GM23338 (cell line): ENCODE data around the gene HIVEP2. TPM values are rescaled to one million over a fixed set of nuclear protein-coding genes. Genes with fewer than 3 reads are reported as not detected.

Source experiments
- ATAC-seq: fragments of 200-7000 bp; cut with Tn5 transposase; 3 replicates; pipeline ENCODE4 v1.9.1; 2020
- DNase-seq: peaks from one replicate; pipeline ENCODE4 v3.0.0-alpha.2; 2015; ENCODE audit warnings: low spot score
- H2AFZ ChIP-seq: fragments of 200-600 bp; sonication (generic); 2 replicates; pipeline ENCODE4 v1.8.0; 2016; ENCODE audit warnings: antibody characterized with exemption, mild to moderate bottlenecking, moderate library complexity
- H3F3A ChIP-seq: fragments of 200-600 bp; sonication (generic); replicated peaks from 2 replicates; pipeline ENCODE4 v1.8.0; 2017; ENCODE audit warnings: antibody characterized with exemption, mixed run types, low read depth
- H3K27ac ChIP-seq: fragments of 200-600 bp; sonication (generic); 2 replicates; pipeline ENCODE4 v1.6.1; 2016; ENCODE audit warnings: low read depth
- H3K27me3 ChIP-seq: fragments of 200-600 bp; sonication (generic); 2 replicates; pipeline ENCODE4 v1.8.0; 2016; ENCODE audit warnings: mild to moderate bottlenecking, mixed run types, moderate library complexity; ENCODE audit not compliant: insufficient read depth
- H3K36me3 ChIP-seq: fragments of 200-600 bp; sonication (generic); 2 replicates; pipeline ENCODE4 v1.8.0; 2016; ENCODE audit warnings: mild to moderate bottlenecking; ENCODE audit not compliant: insufficient read depth
- H3K4me1 ChIP-seq: fragments of 200-600 bp; sonication (generic); 2 replicates; pipeline ENCODE4 v1.8.0; 2016; ENCODE audit warnings: mild to moderate bottlenecking, moderate library complexity; ENCODE audit not compliant: insufficient read depth
- H3K4me2 ChIP-seq: fragments of 200-600 bp; sonication (generic); 2 replicates; pipeline ENCODE4 v1.7.1; 2017; ENCODE audit warnings: mixed run types
- H3K4me3 ChIP-seq: fragments of 200-600 bp; sonication (generic); 2 replicates; pipeline ENCODE4 v1.6.1; 2016; ENCODE audit warnings: mixed run types
- H3K79me2 ChIP-seq: fragments of 200-600 bp; sonication (generic); replicated peaks from 2 replicates; pipeline ENCODE4 v1.8.0; 2017; ENCODE audit warnings: mild to moderate bottlenecking; ENCODE audit not compliant: insufficient read depth
- H3K9me2 ChIP-seq: fragments of 200-600 bp; sonication (generic); 2 replicates; pipeline ENCODE4 v1.8.0; 2017; ENCODE audit not compliant: insufficient read depth
- H4K20me1 ChIP-seq: fragments of 200-600 bp; sonication (generic); replicated peaks from 2 replicates; pipeline ENCODE4 v1.8.0; 2017; ENCODE audit warnings: mild to moderate bottlenecking; ENCODE audit not compliant: insufficient read depth
- H3K27ac Mint-ChIP-seq: 2 replicates; pipeline ENCODE4 v1.8.0; 2020; ENCODE audit warnings: inconsistent platforms, mild to moderate bottlenecking, moderate library complexity, mixed read lengths
- H3K27me3 Mint-ChIP-seq: 3 replicates; pipeline ENCODE4 v1.8.0; 2022; ENCODE audit warnings: low read depth, mild to moderate bottlenecking, moderate library complexity, mixed read lengths, inconsistent platforms; ENCODE audit not compliant: insufficient read depth, poor library complexity
- H3K36me3 Mint-ChIP-seq: 3 replicates; pipeline ENCODE4 v1.8.0; 2021; ENCODE audit warnings: low read depth, mild to moderate bottlenecking, inconsistent platforms, moderate library complexity, mixed read lengths
- H3K4me1 Mint-ChIP-seq: 3 replicates; pipeline ENCODE4 v1.8.0; 2020; ENCODE audit warnings: mild to moderate bottlenecking, inconsistent platforms, mixed read lengths
- H3K4me3 Mint-ChIP-seq: 3 replicates; pipeline ENCODE4 v1.8.0; 2021; ENCODE audit warnings: moderate library complexity, mild to moderate bottlenecking, inconsistent platforms, mixed read lengths
- H3K9me3 Mint-ChIP-seq: 3 replicates; pipeline ENCODE4 v1.8.0; 2020; ENCODE audit warnings: moderate library complexity, mild to moderate bottlenecking, inconsistent platforms, mixed read lengths
- CREB1 ChIP-seq: fragments of 250-450 bp; sonication (Bioruptor Pico); IDR thresholded peaks from 2 replicates; pipeline ENCODE4 v1.5.0; 2020; ENCODE audit warnings: low read depth, mild to moderate bottlenecking, moderate library complexity
- CTCF ChIP-seq, 2 experiments: fragments of 200-600 bp in 1 of 2; sonication (generic) in 1 of 2; conservative IDR thresholded peaks; 2 replicates each; pipeline versions ENCODE4 v1.5.1 to v1.6.1; 2016 to 2017; ENCODE audit warnings: antibody characterized with exemption in 2 of 2, low read depth in 2 of 2, mild to moderate bottlenecking in 2 of 2, moderate library complexity in 1 of 2
- EZH2 ChIP-seq: fragments of 200-600 bp; sonication (generic); IDR thresholded peaks from one replicate; pipeline ENCODE4 v1.8.0; 2017; ENCODE audit warnings: antibody characterized with exemption, mild to moderate bottlenecking, low read depth; ENCODE audit not compliant: unreplicated experiment
- POLR2AphosphoS5 ChIP-seq: IDR thresholded peaks from 2 replicates; pipeline ENCODE4 v1.6.1; 2016; ENCODE audit warnings: antibody characterized with exemption, low read depth
- ZNF331 ChIP-seq: fragments of 250-450 bp; sonication (Bioruptor Pico); IDR thresholded peaks from 2 replicates; pipeline ENCODE4 v1.5.0; 2020; ENCODE audit warnings: low read depth, mild to moderate bottlenecking, moderate library complexity
- ZNF462 ChIP-seq: fragments of 250-450 bp; sonication (Bioruptor Pico); IDR thresholded peaks from 2 replicates; pipeline ENCODE4 v1.5.0; 2020; ENCODE audit warnings: mild to moderate bottlenecking, moderate library complexity
- polyA plus RNA-seq: library from polyadenylated mRNA; unstranded; fragments of >200 nt; fragmentation: Nextera tagmentation; extraction: Ambion mirVana; gene quantifications from 2 replicates; pipeline ENCODE4 v1.2.1, GENCODE V29; 2016
- total RNA-seq: library from RNA; depleted of rRNA; stranded (reverse); fragments of >200 nt; shearing (Covaris generic); gene quantifications from 2 replicates; pipeline ENCODE4 v1.2.3, GENCODE V29; 2014

The HIVEP2 gene
- total and polyA plus RNA-seq, 2 experiments from 2014 or later, result 1.5 to 7.4 TPM

- H3K27ac ChIP-seq, result no peak overlapping the region
- no peaks in the 10 kb centered on the region for H4K20me1 ChIP-seq
- Mint-ChIP-seq H3K4me1 (no peaks in the 10 kb centered on the region), H3K4me3 (no peak overlapping the region), H3K9me3 (peaks cover 23% of the 10 kb centered on the region), H3K27me3 (no peaks in the 10 kb centered on the region), H3K27ac (no peak overlapping the region), H3K36me3 (no peaks in the 10 kb centered on the region; the same call in 2 of the 3 replicates)
- H3K4me1 ChIP-seq, result no peaks in the 10 kb centered on the region
- no peak for ATAC-seq
- peaks cover 20% of the 10 kb centered on the region for H3K9me2 ChIP-seq
- H3K79me2 ChIP-seq, result no peaks in the 10 kb centered on the region
- no peaks in the 10 kb centered on the region for H3K36me3 ChIP-seq
- no peak overlapping the region for H3K4me3 ChIP-seq
- no peak overlapping the region for H3K4me2 ChIP-seq
- no peaks in the 10 kb centered on the region for H3K27me3 ChIP-seq
- no peaks in the 10 kb centered on the region for H3F3A ChIP-seq
- TF ChIP-seq CTCF (conservative IDR thresholded peaks at IDR 0.05; ENCODE audit: low read depth in 2 of 2) (no peak), CREB1 (CRISPR knock-in tag) (no peak), EZH2 (no peak), ZNF331 (CRISPR knock-in tag) (no peak), POLR2AphosphoS5 (no peak), ZNF462 (no peak)
- no peak for DNase-seq
- no peak overlapping the region for H2AFZ ChIP-seq
Observed at GRCh38 chr6:142985281-142985680, 40.3 kb upstream of the HIVEP2 start.
